Neural cell (in vitro differentiated cells): ENCODE data around the gene ARF5. TPM values are rescaled to one million over a fixed set of nuclear protein-coding genes. Genes with fewer than 3 reads are reported as not detected.

Experiments
- H2AFZ ChIP-seq: fragments of 200-600, 300-800 bp; sonication (generic), shearing (Covaris generic); 2 replicates; pipeline ENCODE4 v1.6.0; 2014; ENCODE audit warnings: low read depth, mild to moderate bottlenecking, antibody characterized with exemption, low read length, moderate library complexity
- H3F3A ChIP-seq: fragments of 200-600 bp; shearing (Covaris generic); 2 replicates; pipeline ENCODE4 v1.6.1; 2016; ENCODE audit warnings: mild to moderate bottlenecking, moderate library complexity, mixed read lengths, antibody characterized with exemption, low read length; ENCODE audit not compliant: insufficient read depth, poor library complexity, severe bottlenecking
- H3K27ac ChIP-seq: fragments of 200-600, 300-800 bp; sonication (generic), shearing (Covaris generic); 2 replicates; pipeline ENCODE4 v1.5.1; 2014; ENCODE audit warnings: mild to moderate bottlenecking, low read length, moderate library complexity
- H3K27me3 ChIP-seq: fragments of 300-800, 200-600 bp; sonication (generic), shearing (Covaris generic); 2 replicates; pipeline ENCODE4 v1.6.0; 2014; ENCODE audit warnings: mild to moderate bottlenecking, low read depth, low read length, moderate library complexity; ENCODE audit not compliant: insufficient read depth
- H3K36me3 ChIP-seq: fragments of 300-800, 200-600 bp; sonication (generic), shearing (Covaris generic); 2 replicates; pipeline ENCODE4 v1.5.1; 2014; ENCODE audit warnings: mild to moderate bottlenecking, antibody characterized with exemption, low read length, moderate library complexity; ENCODE audit not compliant: insufficient read depth
- H3K4me2 ChIP-seq: fragments of 300-800, 200-600 bp; sonication (generic), shearing (Covaris generic); 2 replicates; pipeline ENCODE4 v1.6.0; 2014; ENCODE audit warnings: mild to moderate bottlenecking, low read length
- H3K4me3 ChIP-seq: fragments of 300-800, 200-600 bp; sonication (generic), shearing (Covaris generic); 2 replicates; pipeline ENCODE4 v1.5.1; 2014; ENCODE audit warnings: mild to moderate bottlenecking, low read length, moderate library complexity
- H3K79me2 ChIP-seq: fragments of 200-600 bp; shearing (Covaris generic); replicated peaks from 2 replicates; pipeline ENCODE4 v1.6.0; 2014; ENCODE audit warnings: mild to moderate bottlenecking, low read length, moderate library complexity; ENCODE audit not compliant: insufficient read depth
- H3K9ac ChIP-seq: fragments of 300-800, 200-600 bp; sonication (generic), shearing (Covaris generic); 2 replicates; pipeline ENCODE4 v1.6.1; 2016; ENCODE audit warnings: mild to moderate bottlenecking, low read length, mixed read lengths
- H3K9me2 ChIP-seq: fragments of 200-600 bp; shearing (Covaris generic); 2 replicates; pipeline ENCODE4 v1.6.1; 2016; ENCODE audit warnings: mild to moderate bottlenecking, low read length, mixed read lengths; ENCODE audit not compliant: insufficient read depth
- H3K9me3 ChIP-seq: fragments of 200-600, 300-800 bp; sonication (generic), shearing (Covaris generic); 2 replicates; pipeline ENCODE4 v1.6.1; 2016; ENCODE audit warnings: mild to moderate bottlenecking, mixed run types, low read length, moderate library complexity, mixed read lengths
- H4K20me1 ChIP-seq: fragments of 200-600 bp; shearing (Covaris generic); 2 replicates; pipeline ENCODE4 v1.6.1; 2016; ENCODE audit warnings: mild to moderate bottlenecking, mixed run types; ENCODE audit not compliant: insufficient read depth
- EP300 ChIP-seq: fragments of 450-650 bp; conservative IDR thresholded peaks from 2 replicates; pipeline ENCODE4 v1.6.1; 2014; ENCODE audit warnings: antibody characterized with exemption, mild to moderate bottlenecking, moderate library complexity; ENCODE audit not compliant: poor library complexity, severe bottlenecking
- EZH2 ChIP-seq: fragments of 200-600, 300-800 bp; shearing (Covaris generic), sonication (generic); IDR thresholded peaks from 2 replicates; pipeline ENCODE4 v1.6.1; 2014; ENCODE audit warnings: antibody characterized with exemption, low read length, borderline replicate concordance, mild to moderate bottlenecking; ENCODE audit not compliant: insufficient read depth, poor library complexity, severe bottlenecking
- MXI1 ChIP-seq: fragments of 450-650 bp; conservative IDR thresholded peaks from 2 replicates; pipeline ENCODE4 v1.6.1; 2014; ENCODE audit warnings: antibody characterized with exemption, mild to moderate bottlenecking; ENCODE audit not compliant: poor library complexity, severe bottlenecking
- POLR2AphosphoS5 ChIP-seq: IDR thresholded peaks from 2 replicates; pipeline ENCODE4 v1.6.1; 2012
- RAD21 ChIP-seq: fragments of 450-650 bp; conservative IDR thresholded peaks from 2 replicates; pipeline ENCODE4 v1.6.1; 2014; ENCODE audit warnings: antibody characterized with exemption, mild to moderate bottlenecking, moderate library complexity
- SMC3 ChIP-seq: fragments of 450-650 bp; conservative IDR thresholded peaks from 2 replicates; pipeline ENCODE4 v1.6.1; 2014; ENCODE audit warnings: antibody characterized with exemption, mild to moderate bottlenecking, moderate library complexity; ENCODE audit not compliant: poor library complexity
- TAF1 ChIP-seq: IDR thresholded peaks from 2 replicates; pipeline ENCODE4 v1.6.1; 2012; ENCODE audit warnings: low read depth
- polyA plus RNA-seq: library from polyadenylated mRNA; depleted of rRNA; stranded (reverse); fragments of >200 nt; gene quantifications from 2 replicates; pipeline ENCODE4 v1.2.3, GENCODE V29; 2014
- TF ChIP-seq, protein P1 (sequence below): IDR thresholded peaks from 2 replicates; pipeline ENCODE4 v1.6.1; 2012; ENCODE audit warnings: borderline replicate concordance
- TF ChIP-seq, protein P2 (sequence below): fragments of 450-650 bp; IDR thresholded peaks from 2 replicates; pipeline ENCODE4 v1.5.1; 2014; ENCODE audit warnings: antibody characterized with exemption, mild to moderate bottlenecking, moderate library complexity; ENCODE audit not compliant: poor library complexity, severe bottlenecking

ARF5 gene
- polyA plus RNA-seq, 1 donor from 2014 or later, result 582 TPM

DNA sequence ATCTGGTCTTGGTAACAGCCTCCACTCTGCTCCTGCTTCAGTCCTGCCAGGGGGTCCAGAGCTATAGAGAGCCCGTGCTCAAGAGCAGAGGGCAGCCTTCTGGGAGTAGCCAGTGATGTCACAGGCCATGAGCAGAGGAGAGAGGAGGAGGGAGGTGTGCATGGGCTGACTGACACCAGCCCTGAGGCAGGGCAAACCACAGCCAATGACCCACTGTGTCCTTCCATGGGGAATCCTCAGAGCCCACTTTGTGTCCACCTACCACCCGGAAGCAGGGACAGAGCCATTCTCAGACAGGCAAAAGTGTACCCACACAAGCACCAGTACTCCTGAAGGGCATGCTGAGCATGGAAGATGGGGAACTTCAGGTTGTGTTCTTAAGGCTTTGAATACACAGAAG is 29.8 kb downstream of the ARF5 start, which contains the start of gene PAX4:
TSS of gene PAX4 (minus strand) at position 101 of the 400 bp plus-strand sequence. CDS start 2,214 bp downstream, outside the sequence.
- Histone ChIP-seq H2AFZ (no peak within 1 kb of the TSS), H3K9me2 (no peaks in the 10 kb centered on the region), H3K4me2 (no peak within 1 kb of the TSS), H3K4me3 (no peak within 1 kb of the TSS), H3K9ac (no peak within 1 kb of the TSS), H3K79me2 (no peaks in the 10 kb centered on the region), H3K36me3 (no peaks in the 10 kb centered on the region), H3K27ac (no peak within 1 kb of the TSS), H4K20me1 (no peaks in the 10 kb centered on the region), H3K9me3 (no peaks in the 10 kb centered on the region), H3F3A (no peaks in the 10 kb centered on the region), H3K27me3 (peaks cover 40% of the 10 kb centered on the region)
- TF ChIP-seq TAF1, result no peak
- TF ChIP-seq MXI1, result no peak
- TF ChIP-seq POLR2AphosphoS5, result no peak
- no peak for TF ChIP-seq EP300
- TF ChIP-seq, protein P1, sequence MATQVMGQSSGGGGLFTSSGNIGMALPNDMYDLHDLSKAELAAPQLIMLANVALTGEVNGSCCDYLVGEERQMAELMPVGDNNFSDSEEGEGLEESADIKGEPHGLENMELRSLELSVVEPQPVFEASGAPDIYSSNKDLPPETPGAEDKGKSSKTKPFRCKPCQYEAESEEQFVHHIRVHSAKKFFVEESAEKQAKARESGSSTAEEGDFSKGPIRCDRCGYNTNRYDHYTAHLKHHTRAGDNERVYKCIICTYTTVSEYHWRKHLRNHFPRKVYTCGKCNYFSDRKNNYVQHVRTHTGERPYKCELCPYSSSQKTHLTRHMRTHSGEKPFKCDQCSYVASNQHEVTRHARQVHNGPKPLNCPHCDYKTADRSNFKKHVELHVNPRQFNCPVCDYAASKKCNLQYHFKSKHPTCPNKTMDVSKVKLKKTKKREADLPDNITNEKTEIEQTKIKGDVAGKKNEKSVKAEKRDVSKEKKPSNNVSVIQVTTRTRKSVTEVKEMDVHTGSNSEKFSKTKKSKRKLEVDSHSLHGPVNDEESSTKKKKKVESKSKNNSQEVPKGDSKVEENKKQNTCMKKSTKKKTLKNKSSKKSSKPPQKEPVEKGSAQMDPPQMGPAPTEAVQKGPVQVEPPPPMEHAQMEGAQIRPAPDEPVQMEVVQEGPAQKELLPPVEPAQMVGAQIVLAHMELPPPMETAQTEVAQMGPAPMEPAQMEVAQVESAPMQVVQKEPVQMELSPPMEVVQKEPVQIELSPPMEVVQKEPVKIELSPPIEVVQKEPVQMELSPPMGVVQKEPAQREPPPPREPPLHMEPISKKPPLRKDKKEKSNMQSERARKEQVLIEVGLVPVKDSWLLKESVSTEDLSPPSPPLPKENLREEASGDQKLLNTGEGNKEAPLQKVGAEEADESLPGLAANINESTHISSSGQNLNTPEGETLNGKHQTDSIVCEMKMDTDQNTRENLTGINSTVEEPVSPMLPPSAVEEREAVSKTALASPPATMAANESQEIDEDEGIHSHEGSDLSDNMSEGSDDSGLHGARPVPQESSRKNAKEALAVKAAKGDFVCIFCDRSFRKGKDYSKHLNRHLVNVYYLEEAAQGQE, result no peak

DNA sequence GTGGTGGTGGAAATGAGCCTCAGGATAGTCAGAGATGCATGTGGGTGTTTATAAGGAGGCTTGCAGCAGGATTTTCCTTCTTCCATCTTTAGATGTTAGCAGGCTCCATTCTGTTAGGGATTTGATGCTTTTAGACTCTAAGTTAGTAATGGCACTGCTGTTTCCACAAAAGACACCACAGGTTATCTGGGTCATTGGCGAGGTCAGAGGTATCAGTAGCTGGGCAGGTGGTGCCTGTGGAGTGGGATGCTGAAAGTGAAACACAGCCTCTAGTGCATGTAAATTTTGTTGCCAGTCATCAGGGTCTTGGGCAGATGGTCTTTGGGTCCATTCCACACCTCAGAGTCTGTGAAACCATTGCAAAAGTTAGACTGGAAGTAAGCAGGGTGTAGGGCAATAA is 30.6 kb downstream of the ARF5 start:
- no peaks in the 10 kb centered on the region for H3K9me2 ChIP-seq
- H3F3A ChIP-seq, result no peaks in the 10 kb centered on the region
- H4K20me1 ChIP-seq, result no peaks in the 10 kb centered on the region
- H3K4me3 ChIP-seq, result no peak overlapping the region
- H3K36me3 ChIP-seq, result no peaks in the 10 kb centered on the region
- no peak overlapping the region for H3K27ac ChIP-seq
- no peaks in the 10 kb centered on the region for H3K9me3 ChIP-seq
- H2AFZ ChIP-seq, result no peak overlapping the region
- H3K27me3 ChIP-seq, result peaks cover 40% of the 10 kb centered on the region
- no peak overlapping the region for H3K4me2 ChIP-seq
- H3K9ac ChIP-seq, result no peak overlapping the region
- no peaks in the 10 kb centered on the region for H3K79me2 ChIP-seq
- TF ChIP-seq POLR2AphosphoS5, result no peak
- no peak for TF ChIP-seq MXI1
- TF ChIP-seq SMC3, result no peak
- TF ChIP-seq, protein P2, sequence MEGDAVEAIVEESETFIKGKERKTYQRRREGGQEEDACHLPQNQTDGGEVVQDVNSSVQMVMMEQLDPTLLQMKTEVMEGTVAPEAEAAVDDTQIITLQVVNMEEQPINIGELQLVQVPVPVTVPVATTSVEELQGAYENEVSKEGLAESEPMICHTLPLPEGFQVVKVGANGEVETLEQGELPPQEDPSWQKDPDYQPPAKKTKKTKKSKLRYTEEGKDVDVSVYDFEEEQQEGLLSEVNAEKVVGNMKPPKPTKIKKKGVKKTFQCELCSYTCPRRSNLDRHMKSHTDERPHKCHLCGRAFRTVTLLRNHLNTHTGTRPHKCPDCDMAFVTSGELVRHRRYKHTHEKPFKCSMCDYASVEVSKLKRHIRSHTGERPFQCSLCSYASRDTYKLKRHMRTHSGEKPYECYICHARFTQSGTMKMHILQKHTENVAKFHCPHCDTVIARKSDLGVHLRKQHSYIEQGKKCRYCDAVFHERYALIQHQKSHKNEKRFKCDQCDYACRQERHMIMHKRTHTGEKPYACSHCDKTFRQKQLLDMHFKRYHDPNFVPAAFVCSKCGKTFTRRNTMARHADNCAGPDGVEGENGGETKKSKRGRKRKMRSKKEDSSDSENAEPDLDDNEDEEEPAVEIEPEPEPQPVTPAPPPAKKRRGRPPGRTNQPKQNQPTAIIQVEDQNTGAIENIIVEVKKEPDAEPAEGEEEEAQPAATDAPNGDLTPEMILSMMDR, result no peak
- TF ChIP-seq, protein P1, result no peak
- no peak for TF ChIP-seq EP300
- no peak for TF ChIP-seq RAD21
- no peak for TF ChIP-seq EZH2
- no peak for TF ChIP-seq TAF1
